Heart left ventricle (tissue), 13 donors: ENCODE results near the gene ZBTB39.

Experiments
- CTCF ChIP-seq, 12 donors: fragments of 200-600 bp; sonication (generic) in 4 of 12; IDR thresholded peaks; one replicate each; pipeline versions ENCODE4 v1.5.0 to v1.8.0; 2018 to 2022; ENCODE audit warnings: antibody characterized with exemption in 12 of 12, mild to moderate bottlenecking in 5 of 12
- POLR2A ChIP-seq, 2 donors: fragments of 450-650 bp; IDR thresholded peaks; one replicate each; pipeline ENCODE4 v1.6.1; 2017; ENCODE audit warnings: antibody characterized with exemption in 2 of 2, mild to moderate bottlenecking in 2 of 2, moderate library complexity in 2 of 2
- donor health status: ischemic (EF 13 %, LVEDD 7.1; RV severe dilation, severe dysfunction).
- donor health status: DM: no; HTN: yes; CAD: no.
- donor health status: DM: no; HTN: no; CAD: no.
- donor health status: ischemic (EF 25% LVEDD 6.9; RV normal size, moderate dysfunction).
- donor health status: ischemic (EF 25% LVEDD 5.7; RV mildly dilated, moderate dysfunction).
- donor health status: ischemic (EF 35%, LVEDD 5.7; RV mildly dilated, moderate dysfunction).
- donor health status: nonischemic (EF 11% LVEDD 7.7; RV severe dilation, severe dysfunction).
- donor health status: DM: yes; HTN: yes; CAD: no.
- donor health status: PGD.
- donor health status: ischemic (EF 29% LVEDD 5.4; RV normal size, mild dysfunction).
- donor health status: nonischemic (EF 23%, LVEDD 6.1; RV moderate dilation, normal function).

- TF ChIP-seq CTCF (IDR thresholded peaks at IDR 0.05) = no peak
- no peak for TF ChIP-seq POLR2A (IDR thresholded peaks at IDR 0.05)
Measured at GRCh38 chr12:56994231-56994746, 12.1 kb downstream of the ZBTB39 start.
